HG03558 (cell line): Measurements from ENCODE around the gene LRBA.
"Not testable (repeated sequence)": the region's sequence is repeated elsewhere in the genome, so short reads cannot be mapped to it uniquely, and the experiment has no call there.

Source experiments
- ATAC-seq: cut with Tn5 transposase; IDR thresholded peaks from one replicate; pipeline ENCODE4 v1.9.1; 2021; ENCODE audit warnings: moderate number of reproducible peaks; ENCODE audit not compliant: unreplicated experiment; ENCODE audit errors: extremely low read depth

The LRBA gene

DNA sequence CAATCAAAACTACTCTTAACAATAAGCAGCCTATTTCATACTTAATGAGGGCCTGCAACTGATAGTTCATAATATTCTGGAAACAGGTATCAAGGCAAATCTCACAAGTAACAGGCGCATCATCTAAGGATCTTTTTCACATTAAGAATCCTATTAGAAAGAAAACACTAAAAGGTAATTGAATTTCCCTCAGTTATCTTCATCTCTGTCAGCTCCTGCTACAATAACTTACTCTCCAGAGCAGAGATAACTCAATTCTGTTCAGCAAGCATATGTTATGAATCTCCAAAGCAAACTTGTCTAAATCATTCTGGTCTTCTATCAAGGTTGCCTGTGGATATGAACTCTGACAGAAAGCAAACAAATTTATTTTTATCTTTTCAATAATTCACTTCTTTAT lies 307.1 kb downstream of the LRBA start:
- no peak for ATAC-seq

DNA sequence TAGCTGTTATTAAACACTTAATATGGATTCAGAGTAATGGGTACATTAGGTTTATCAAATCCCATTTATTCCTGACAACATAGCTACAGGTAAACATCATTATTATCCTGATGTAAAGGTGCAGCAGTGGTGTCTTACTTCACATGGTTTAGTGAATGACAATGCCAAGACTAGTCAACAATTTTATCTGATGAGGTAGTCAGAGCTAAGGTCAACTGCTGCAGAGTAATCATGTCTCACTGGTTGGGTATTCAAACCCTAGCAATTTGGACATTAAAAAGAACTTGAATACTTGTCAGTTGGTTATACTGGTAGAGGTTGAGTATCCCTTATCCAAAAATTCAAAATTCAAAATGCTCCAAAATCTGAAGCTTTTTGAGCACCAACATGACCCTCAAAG lies 315.5 kb downstream of the LRBA start:
- no peak for ATAC-seq

DNA sequence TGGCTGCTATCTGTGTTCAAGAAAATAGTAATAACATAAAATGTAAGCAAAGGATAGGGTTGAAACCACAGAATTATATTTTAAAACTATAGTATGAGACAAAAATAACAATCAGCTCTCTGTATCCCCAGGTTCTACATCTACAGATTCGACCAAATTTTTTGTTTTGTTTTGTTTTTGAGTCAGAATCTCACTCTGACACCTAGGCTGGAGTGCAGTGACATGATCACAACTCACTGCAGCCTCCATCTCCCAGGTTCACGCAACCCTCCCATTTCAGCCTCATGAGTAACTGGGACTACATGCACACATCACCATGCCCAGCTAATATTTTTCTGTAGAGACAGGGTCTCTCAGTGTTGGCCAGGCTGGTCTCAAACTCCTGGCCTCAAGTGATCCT lies 319.9 kb downstream of the LRBA start:
- ATAC-seq, result no peak

DNA sequence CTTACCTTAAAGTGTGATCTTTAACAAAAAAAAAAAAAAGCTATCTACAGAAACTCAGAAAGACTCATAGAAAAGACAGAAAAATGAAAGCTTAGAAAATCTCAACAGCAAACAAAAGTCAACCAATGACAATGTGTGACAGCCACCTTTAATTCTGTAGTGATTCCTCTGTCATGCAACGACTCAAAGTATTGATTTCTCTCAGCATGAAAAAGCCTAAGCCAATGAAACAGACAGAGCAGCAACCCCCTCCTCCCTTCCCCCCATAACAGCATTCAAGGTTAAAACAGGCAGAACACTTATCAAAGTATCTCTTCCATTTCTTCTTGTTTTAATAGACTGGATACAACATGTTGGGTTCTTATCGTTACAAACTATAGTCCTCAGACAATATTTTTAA lies 320.6 kb downstream of the LRBA start:
- ATAC-seq, result no peak

DNA sequence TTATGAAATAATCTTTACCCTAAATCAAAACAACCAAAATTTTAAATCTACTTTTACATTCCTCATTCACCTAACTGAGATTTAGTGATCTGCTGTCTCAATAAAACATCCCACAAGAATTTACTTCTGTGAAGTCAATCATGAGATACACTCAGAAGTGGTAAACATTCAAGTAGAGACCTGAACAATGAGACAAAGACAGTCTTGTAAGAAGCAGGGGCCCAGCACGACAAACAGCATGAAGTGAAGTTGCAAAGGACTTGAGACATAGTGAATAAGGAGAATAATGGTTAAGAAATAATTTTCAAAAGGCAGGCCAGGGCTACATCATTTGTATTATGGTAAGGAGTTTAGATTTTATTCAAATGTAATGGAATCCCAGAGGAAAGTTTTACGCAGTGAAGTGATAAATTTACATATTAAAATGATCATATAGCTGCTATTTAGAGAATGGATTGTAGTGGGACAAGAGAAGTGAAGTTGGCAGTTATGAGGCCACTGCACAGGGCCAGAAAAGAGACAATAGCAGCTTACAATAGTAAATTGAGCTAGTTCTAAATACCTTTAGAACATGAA lies 331.2 kb downstream of the LRBA start:
- ATAC-seq, result no peak

DNA sequence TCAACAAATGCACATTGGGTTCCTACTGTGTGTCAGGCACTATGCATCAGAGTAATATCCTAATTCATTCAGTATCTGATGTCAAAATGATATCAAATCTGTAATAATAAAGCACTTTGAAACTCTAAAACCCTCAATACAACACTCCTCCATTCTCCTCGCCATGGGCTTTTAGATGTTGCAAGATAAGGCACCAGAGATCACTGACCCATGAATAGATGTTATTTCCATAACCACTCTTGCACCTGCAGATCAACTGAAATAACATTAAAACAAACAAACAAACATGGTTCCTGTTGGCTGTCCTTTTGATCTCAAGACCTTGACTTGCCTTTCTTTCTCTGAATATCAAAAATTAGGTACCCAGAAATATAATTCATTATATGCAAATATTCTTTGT lies 333.0 kb downstream of the LRBA start:
- ATAC-seq, result no peak

DNA sequence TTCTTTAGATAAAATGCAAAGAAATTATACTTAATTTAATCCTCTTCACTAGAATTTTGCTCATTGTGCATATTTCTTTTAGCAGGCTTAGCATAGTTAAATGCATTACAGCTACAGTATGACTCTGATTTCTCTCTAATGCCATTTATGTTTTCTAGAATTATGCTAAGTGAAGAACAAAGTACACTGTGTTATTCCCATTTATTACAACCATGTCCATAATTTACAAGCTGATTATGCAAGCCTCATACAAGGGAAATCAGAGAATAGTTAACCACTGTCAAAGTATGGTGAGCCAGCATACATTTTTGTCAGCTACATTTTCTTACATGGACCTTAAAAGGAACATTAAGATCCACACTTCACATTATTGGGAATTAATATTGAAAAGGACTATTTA lies 334.0 kb downstream of the LRBA start:
- ATAC-seq, result no peak

DNA sequence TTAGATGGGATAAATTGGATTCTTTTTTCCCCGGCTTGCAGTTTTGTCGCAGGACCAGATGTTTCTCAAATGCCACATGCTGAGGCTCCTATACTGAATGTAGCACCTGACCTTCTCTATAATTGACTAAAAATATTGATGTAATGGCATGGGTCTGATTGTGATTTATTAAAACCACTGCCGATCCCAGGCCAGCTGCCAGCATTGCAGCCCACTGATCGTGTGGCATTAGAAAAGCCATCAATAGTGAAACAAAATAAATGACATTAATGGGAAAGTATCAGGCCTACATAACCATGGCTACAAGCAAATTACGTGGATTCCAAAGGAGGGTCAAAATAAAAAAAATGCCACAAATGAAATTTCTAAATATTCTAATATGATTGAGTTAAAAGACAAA lies 334.4 kb downstream of the LRBA start:
- no peak for ATAC-seq

DNA sequence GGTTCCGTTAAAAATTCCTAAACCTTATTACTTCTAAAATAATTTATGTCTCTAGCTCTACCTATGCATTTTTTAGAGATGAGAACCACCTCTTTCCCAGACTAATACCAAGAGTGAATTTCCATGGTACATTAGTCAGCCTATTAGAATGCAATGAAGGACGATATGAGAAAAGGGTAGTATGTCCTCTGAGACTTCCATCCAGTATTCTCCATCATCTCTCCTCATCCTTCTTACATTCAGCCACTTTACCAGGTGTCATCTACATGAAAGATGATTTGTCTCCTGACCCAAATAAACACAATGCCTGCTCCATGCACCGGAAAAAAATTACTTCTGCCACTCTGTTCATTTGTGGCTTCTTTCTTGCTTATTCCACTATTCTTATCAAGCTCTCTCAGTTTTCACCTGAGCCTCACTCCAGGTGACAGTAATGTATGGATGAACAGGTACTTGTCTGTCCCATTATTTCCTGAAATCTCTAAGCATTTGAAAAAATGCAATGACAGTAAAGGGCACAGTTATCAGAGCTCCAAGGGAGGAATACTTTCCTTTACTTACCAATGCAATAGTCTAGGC lies 335.2 kb downstream of the LRBA start:
- no peak for ATAC-seq

DNA sequence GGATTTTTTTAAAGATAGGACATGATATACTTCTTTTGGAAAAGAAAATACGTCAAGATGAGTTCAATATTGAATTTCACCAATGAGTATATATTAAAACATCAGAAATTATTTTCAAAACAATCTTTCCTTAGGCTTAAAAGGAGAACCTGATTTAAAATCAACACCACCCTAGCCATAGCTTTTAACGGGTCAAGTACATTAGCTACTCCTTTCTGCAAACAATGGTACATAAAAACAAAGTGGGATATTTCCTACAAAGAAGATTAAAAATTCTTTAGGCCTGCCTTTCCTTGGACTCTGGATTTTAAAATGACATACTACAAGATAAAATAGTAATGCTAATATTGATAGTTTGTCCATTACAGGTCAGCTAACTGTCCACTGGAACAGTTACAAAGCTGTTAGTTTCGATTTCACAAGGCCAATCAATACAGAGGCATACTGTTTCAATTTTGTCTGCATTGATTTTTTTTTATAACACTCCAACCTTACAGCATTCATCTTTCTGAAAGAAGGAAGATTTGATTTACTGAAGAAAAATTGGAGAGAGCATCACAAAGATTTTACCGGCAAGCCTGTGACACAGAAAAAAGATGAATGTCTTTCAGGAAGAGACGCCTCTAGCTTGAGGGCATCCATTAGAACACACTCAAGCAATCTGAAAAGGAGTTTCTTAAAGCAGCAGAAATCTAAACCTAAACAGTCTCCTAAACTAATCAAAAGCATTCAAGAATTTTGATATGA lies 335.9 kb downstream of the LRBA start:
- ATAC-seq, result no peak

DNA sequence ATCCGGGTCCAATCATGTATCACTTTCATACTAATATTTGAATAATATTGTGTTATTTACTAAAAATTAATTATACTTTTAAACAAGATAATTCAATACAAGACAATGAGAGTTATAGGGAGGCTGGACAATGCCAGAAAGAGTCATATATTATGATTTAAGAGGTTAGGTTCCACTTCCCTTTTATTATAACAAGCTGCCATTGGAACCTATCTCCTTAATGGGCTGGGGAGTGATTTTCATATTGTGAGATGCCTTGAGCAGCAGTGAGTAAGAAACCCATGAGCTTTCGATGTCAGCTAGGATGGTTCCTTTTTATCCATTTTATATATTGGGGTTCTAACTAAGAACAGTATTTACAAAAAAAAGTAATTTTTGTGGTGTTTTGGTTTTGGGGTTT lies 341.3 kb downstream of the LRBA start:
- ATAC-seq, result no peak

DNA sequence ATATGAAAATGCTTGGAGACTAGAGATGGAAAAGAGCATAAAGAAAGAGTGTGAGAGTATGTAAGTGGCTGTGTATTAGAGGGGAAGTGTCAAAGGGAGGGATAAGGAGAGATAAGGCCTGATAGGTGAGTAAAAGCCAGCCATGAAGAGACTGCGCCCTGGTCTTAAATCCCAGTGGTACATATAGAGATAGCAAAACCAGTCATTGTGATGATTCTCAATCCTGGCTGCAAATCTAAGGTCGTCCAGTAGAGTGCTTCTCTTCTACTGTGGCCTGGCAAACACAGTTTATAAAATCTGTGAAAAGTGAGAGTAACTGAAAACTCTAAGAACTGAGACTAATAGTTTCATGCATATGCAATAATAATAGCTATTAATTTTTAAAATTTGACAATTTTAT lies 346.3 kb downstream of the LRBA start:
- ATAC-seq, result no peak

DNA sequence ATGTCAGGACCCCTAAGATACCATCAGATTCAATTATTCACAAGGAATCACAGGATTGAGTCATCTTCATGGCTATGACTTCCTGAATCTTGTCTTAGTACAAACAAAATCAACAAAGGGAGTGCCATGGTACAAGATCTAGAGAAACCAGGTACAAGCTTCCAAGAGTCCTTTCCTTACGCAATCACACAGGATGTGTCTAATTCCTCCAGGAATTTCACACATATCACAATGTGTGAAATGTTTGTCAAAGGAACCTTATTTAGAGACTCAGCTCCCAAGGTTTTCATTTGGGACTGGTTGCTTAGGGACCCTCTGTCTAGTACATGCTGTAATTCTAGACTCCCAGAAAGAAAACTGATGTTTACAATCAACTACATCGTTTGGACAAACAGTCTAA lies 350.1 kb downstream of the LRBA start:
- ATAC-seq, result no peak

DNA sequence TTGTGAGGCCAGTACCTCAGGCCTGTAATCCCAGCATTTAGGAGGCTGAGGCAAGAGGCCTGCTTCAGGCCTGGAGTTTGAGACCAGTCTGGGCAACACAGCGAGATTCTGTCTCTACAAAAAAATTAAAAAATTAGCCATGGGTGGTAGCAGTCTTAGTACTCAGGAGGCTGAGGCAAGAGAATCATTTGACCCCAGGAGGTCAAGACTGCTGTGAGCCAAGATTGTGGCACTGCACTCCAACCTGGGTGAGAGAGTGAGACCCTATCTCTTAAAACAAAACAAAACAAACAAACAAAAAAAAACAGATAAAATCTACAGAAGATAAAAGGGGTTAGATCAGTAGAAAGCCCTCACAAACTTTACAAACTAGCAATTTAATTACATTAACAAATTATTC lies 352.4 kb downstream of the LRBA start:
- ATAC-seq, result no peak

DNA sequence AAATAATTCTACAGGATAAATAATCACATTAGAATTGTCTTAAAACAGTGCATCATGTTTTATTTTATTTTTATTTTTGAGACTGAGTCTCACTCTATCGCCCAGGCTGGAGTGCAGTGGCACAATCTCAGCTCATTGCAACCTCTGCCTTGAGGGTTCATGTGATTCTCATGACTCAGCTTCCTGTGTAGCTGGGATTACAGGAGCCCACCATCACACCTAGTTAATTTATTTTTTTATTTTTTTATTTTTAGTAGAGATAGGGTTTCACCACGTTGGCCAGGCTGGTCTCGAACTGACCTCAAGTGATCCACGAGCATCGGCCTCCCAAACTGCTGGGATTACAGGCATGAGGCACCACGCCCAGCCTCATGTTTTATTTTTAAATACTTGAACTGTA lies 353.5 kb downstream of the LRBA start:
- ATAC-seq, result not testable (repeated sequence)

DNA sequence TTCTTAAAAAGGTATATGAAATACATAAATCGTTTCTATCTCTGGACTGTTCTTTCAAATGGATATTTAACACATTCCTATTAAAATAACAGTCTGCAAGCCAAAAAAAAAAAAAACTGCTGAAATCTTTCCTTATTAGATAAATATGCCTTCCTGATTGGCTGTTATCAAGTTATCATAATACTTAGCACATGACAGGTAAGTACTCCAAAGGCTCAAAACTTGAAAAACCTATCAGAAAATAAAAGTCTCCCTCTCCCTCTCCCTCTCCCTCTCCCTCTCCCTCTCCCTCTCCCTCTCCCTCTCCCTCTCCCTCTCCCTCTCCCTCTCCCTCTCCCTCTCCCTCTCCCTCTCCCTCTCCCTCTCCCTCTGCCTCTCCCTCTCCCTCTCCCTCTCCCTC lies 356.8 kb downstream of the LRBA start:
- not testable (repeated sequence) for ATAC-seq

DNA sequence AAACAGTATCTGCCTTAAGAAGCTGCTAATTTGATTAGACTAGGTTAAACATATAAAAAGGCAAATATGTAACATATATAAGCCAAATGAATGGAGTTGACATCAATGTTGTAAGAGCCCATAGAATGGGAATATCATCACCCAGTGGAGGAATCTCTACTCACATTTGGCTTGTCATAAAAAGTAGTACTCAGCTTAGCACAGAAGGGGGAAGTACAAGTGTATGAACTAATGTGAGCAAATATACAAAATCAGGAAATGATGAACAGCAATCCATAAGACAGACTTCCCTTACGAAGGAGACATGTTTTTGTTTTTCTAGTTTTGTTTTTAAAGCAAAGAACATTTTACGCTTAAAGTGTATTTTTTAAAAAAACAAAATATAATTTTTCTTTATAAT lies 358.2 kb downstream of the LRBA start:
- no peak for ATAC-seq

DNA sequence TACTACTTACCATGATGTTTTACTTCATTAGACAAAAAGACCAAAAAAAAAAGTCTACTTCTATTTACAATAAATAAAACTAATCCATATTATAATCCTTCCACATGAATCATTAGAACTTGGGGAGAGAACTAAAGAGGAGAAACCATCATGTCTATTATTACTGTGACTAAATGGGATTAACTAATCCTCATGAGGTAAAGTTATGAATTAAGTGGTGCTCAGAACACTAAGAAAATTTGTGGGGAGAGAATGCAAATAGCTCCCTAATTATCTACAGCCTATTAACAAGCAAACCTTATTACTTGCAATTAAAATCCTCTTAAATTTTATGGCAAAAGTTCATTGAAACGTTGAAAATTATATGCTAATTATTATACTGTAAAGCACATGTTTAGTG lies 364.3 kb downstream of the LRBA start:
- ATAC-seq, result no peak

DNA sequence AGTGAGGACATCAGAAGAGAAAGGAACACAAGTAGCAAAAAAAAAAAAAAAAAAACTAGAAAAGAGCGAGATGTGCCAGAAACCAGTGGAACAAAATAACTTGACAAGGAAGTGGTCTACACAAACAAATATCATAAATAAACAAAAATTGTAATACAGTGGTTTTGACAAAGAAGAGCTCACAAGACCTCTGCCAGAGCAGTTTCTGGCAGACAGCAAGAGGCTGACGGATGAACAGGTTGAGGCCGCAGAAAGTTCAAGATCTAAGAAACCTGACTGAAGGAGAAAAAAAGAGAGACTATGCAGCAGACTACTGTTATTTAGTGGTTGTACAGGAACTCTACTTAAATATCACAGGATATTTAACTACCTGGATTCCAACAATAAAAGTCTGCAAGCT lies 367.0 kb downstream of the LRBA start:
- no peak for ATAC-seq

DNA sequence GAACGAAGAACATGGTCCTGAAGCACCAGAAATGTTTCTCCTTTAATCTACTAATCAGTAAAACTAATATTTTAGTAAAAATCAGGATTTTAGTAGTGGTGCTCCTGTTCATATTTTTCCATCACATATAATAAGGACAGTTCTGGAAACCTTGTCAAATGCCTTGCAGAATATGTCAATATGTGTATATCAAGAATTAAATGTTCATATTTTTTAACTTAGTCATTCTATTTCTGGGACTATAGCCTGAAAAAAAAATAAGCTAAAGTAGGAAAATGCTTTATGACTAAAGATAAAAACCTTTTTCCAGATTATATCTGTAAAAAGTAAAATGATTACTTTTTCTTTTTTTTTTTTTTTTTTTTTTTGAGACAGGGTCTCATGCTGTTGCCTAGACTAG lies 368.1 kb downstream of the LRBA start:
- ATAC-seq, result no peak

DNA sequence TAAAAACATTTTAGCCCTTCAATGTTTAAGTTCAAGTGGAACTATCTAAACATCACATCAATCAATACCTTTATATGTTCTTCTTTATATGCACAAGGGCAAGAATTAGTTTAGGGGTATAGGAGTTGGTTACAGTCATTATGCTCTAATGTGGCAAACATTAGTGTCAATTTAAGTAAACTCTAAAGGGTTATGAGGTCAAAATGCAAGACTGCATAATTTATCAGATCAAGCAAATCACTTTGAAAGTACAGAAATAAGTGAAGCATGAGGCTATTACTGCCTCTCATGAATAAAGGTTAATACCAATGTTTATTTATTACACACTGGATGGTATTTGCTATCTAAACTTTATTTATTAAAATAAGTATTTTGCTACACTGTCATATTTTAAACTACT lies 373.5 kb downstream of the LRBA start:
- no peak for ATAC-seq

DNA sequence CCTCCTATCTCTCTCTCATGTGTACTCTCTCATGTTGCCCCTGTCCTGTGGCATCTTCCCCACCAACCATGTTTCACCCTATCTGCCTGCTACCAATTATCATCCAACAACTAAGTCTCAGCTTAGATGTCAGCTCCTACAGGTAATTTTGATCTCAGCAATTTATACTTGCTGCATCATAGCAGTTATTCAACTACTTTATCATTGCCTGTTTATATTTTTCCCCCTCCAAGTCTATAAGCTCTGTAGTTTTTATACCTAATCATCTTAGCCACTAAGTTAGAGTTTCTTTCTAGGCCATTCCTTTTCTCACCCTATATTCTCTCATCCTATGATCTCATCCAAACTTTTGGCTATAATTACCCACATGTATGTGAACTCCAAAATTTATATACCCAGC lies 382.4 kb downstream of the LRBA start:
- ATAC-seq, result no peak
